ENCODE data around the gene RAB3GAP1.

The RAB3GAP1 gene

GRCh38 chr2:135132314-135132713 is 80.2 kb downstream of the RAB3GAP1 start:
- Histone ChIP-seq H3K4me3 (ENCODE audit: low read depth, low read length) (no peak overlapping the region), H3K27ac (ENCODE audit: extremely low read depth, low read depth, low read length) (no peak overlapping the region), H3K9me3 (ENCODE audit: control insufficient read depth, insufficient read depth, low read depth, low read length) (no peaks in the 10 kb centered on the region), H3K4me1 (ENCODE audit: control insufficient read depth, insufficient read depth, low read length) (no peaks in the 10 kb centered on the region), H3K36me3 (ENCODE audit: control insufficient read depth in 2 of 2, insufficient read depth in 1 of 2, low read length in 2 of 2) (peaks cover 47 to 83% of the 10 kb centered on the region in 2 experiments)
- TF ChIP-seq MEIS1 (CRISPR knock-in tag; IDR thresholded peaks at IDR 0.05; ENCODE audit: borderline replicate concordance) = no peak
- no peak for TF ChIP-seq ZNF791 (tag by site-specific recombination; IDR thresholded peaks at IDR 0.05)
- no peak for TF ChIP-seq TRIM28 (IDR thresholded peaks at IDR 0.05; ENCODE audit: borderline replicate concordance, low read length)
- no peak for TF ChIP-seq ZNF10 (tag by site-specific recombination; IDR thresholded peaks at IDR 0.05)
- TF ChIP-seq ZNF416 (tag by site-specific recombination; IDR thresholded peaks at IDR 0.05) = no peak
- TF ChIP-seq CTCF (tag by site-specific recombination; IDR thresholded peaks at IDR 0.05) = no peak
- TF ChIP-seq KLF7 (tag by site-specific recombination; IDR thresholded peaks at IDR 0.05; ENCODE audit: borderline replicate concordance) = no peak
- no peak for TF ChIP-seq MYNN (tag by site-specific recombination; IDR thresholded peaks at IDR 0.05; ENCODE audit: borderline replicate concordance)
- TF ChIP-seq KLF8 (tag by site-specific recombination; IDR thresholded peaks at IDR 0.05) = no peak
- no peak for TF ChIP-seq ZNF830 (tag by site-specific recombination; IDR thresholded peaks at IDR 0.05; ENCODE audit: low read depth)
- TF ChIP-seq ZNF280D (tag by site-specific recombination; IDR thresholded peaks at IDR 0.05) = no peak
- TF ChIP-seq ZBTB21 (tag by site-specific recombination; IDR thresholded peaks at IDR 0.05) = no peak
- no peak for TF ChIP-seq ZNF610 (tag by site-specific recombination; IDR thresholded peaks at IDR 0.05; ENCODE audit: borderline replicate concordance)
- no peak for TF ChIP-seq ZNF433 (tag by site-specific recombination; IDR thresholded peaks at IDR 0.05; ENCODE audit: low read depth)
- CTCF ChIA-PET = interaction anchor here (0.6 kb wide), 1 partner anchor 25 kb away, joined by 3 read pairs; no protein-coding TSS in a partner anchor
- POLR2A ChIA-PET = no interaction called here

GRCh38 chr2:135140606-135141005 is 88.5 kb downstream of the RAB3GAP1 start:
- CTCF ChIA-PET = no interaction called here
- H3K27ac ChIP-seq (ENCODE audit: extremely low read depth, low read depth, low read length) = no peak overlapping the region
- H3K9me3 ChIP-seq (ENCODE audit: control insufficient read depth, insufficient read depth, low read depth, low read length) = no peaks in the 10 kb centered on the region
- POLR2A ChIA-PET = no interaction called here
- no peak overlapping the region for H3K4me3 ChIP-seq (ENCODE audit: low read depth, low read length)
- H3K4me1 ChIP-seq (ENCODE audit: control insufficient read depth, insufficient read depth, low read length) = no peaks in the 10 kb centered on the region
- peaks cover 34 to 69% of the 10 kb centered on the region in 2 experiments for H3K36me3 ChIP-seq (ENCODE audit: control insufficient read depth in 2 of 2, insufficient read depth in 1 of 2, low read length in 2 of 2)
- TF ChIP-seq ZNF132 (tag by site-specific recombination; IDR thresholded peaks at IDR 0.05; ENCODE audit: borderline replicate concordance) (no peak), ZNF391 (tag by site-specific recombination; IDR thresholded peaks at IDR 0.05; ENCODE audit: borderline replicate concordance, low read depth) (no peak), ZNF157 (tag by site-specific recombination; IDR thresholded peaks at IDR 0.05) (no peak), ZNF362 (tag by site-specific recombination; IDR thresholded peaks at IDR 0.05) (no peak), ZNF169 (tag by site-specific recombination; IDR thresholded peaks at IDR 0.05) (no peak), ZXDB (tag by site-specific recombination; IDR thresholded peaks at IDR 0.05) (no peak), ZNF521 (tag by site-specific recombination; IDR thresholded peaks at IDR 0.05) (no peak), ZFHX2 (tag by site-specific recombination; conservative IDR thresholded peaks at IDR 0.05) (no peak), BCL11B (tag by site-specific recombination; IDR thresholded peaks at IDR 0.05; ENCODE audit: low read depth) (no peak), BCL6B (tag by site-specific recombination; IDR thresholded peaks at IDR 0.05) (no peak), ZNF302 (tag by site-specific recombination; IDR thresholded peaks at IDR 0.05; ENCODE audit: low read depth) (no peak), TCF7L2 (IDR thresholded peaks at IDR 0.05; ENCODE audit: borderline replicate concordance, low read depth, low read length) (no peak), ZNF768 (tag by site-specific recombination; IDR thresholded peaks at IDR 0.05) (no peak), ZSCAN4 (tag by site-specific recombination; IDR thresholded peaks at IDR 0.05) (no peak), ZNF23 (tag by site-specific recombination; IDR thresholded peaks at IDR 0.05; ENCODE audit: borderline replicate concordance) (no peak), ZNF623 (tag by site-specific recombination; IDR thresholded peaks at IDR 0.05) (no peak)

Measured in HEK293 (cell line).